Activated T-cell treated with anti-CD3 and anti-CD28 coated beads, Interleukin-2, amount 50 U/mL, for 1 hour (primary cell): Measurements from ENCODE around the gene TRPM5.

ENCODE experiments used
- DNase-seq: peaks from one replicate; pipeline ENCODE4 v3.0.0-alpha.2; 2020

Gene TRPM5

GRCh38 chr11:2402890-2403645, 41.2 kb downstream of the TRPM5 start:
- no peak for DNase-seq

DNA sequence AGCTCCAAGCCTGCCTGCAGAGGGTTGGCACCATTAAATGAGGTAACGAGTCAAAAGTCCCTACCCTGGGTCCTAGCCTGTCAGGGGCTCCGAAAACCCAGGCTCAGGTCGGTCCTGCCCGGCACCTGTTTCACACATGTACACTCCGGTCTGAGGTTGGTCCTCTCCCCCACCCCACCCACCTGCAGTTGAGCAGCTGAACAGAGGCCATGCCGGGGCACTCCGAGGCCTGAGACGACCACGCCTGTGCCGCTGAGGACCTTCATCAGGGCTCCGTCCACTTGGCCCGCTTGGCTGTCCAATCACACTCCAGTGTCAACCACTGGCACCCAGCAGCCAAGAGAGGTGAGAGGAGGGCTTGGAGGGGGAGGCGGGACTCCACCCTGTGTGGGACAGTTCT, 42.2 kb downstream of the TRPM5 start:
- no peak for DNase-seq

DNA sequence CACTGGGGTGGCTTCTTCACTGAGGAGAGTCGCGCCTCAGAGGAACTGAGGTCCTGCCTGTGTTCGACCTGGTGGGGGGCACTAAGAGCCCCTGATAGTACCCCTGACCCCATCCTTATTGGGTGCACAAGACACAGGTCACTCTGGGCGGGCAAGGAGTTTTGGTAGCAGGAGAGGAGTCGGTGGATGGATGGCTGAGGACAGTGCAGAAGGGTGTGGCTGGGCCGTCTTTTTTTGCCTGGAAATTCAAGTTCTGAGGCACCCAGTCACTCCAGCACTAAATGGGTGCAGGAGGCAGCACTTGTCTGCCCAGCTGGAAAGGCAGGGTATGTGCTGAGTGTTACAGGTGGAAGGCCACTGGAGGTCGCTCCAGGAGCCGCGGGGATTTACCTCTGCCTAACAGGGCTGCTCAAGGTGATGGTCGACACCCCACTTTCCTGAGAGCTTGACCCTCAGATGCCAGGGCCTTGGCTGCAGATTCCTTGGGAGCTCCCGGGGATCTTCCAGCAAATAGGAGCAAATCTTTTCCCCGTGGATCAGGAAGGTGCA, 42.8 kb downstream of the TRPM5 start:
- no peak for DNase-seq

GRCh38 chr11:2400762-2401435, 43.4 kb downstream of the TRPM5 start:
- no peak for DNase-seq

GRCh38 chr11:2400069-2400761, 44.1 kb downstream of the TRPM5 start, which contains the start of gene TSSC4:
TSS of gene TSSC4 (plus strand) at chr11:2400750. CDS start at chr11:2402634, 1,884 bp downstream.
- peak; percentile 100 for DNase-seq

- no peak for DNase-seq
Observed at GRCh38 chr11:2399488-2400068, 44.7 kb downstream of the TRPM5 start.

DNA sequence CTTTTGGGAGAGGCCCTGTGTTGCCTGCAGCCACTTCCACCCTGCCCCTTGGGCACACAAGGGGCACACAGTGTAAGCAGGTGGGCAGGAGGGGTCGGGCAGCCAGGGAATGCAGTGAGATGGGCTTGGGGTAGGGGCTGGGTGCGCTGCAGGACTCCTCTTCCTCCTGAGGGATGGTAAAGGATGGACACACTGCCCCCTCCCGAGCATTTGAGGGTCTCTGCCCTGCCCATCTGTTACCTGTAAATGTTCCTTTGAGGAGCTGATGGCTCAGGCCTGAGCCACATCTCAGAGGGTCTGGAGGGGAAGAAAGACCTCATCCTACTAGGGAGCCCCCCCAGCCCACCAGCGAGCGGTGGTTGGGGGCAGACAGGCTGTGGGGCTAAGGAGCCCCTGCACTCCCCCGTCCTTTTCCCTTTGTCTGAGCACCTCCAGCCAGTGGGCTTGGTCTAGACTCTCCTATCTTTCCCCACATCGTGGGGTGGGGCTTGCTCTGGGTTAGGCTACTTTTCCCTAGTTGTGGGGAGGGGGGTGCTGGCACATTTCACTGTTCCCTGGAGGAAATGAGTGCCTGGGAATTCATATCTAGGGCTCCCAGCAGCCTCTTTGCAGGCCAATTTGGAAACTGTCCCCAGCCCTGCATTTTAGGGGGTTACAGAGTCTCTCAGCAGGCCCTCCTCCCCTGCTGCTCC, 45.5 kb downstream of the TRPM5 start:
- no peak for DNase-seq

DNA sequence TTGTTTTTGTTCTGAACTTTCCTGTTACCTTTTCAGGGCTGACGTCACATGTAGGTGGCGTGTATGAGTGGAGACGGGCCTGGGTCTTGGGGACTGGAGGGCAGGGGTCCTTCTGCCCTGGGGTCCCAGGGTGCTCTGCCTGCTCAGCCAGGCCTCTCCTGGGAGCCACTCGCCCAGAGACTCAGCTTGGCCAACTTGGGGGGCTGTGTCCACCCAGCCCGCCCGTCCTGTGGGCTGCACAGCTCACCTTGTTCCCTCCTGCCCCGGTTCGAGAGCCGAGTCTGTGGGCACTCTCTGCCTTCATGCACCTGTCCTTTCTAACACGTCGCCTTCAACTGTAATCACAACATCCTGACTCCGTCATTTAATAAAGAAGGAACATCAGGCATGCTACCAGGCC, 47.3 kb downstream of the TRPM5 start:
- DNase-seq = no peak

DNA sequence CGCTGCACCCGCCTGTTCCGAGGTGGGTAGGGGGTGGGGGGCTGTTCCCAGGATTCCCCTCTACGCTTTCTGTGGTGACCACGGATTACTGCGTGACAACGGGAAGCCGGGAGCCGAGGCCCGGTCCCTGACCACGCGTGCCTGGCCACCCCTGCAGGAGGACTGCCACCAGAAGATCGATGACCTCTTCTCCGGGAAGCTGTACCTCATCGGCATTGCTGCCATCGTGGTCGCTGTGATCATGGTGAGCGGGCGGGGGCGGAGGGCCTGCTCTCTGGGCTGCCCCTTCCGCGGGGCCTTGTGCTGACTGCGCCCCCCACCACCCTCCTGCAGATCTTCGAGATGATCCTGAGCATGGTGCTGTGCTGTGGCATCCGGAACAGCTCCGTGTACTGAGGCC, 47.8 kb downstream of the TRPM5 start:
- DNase-seq = no peak

DNA sequence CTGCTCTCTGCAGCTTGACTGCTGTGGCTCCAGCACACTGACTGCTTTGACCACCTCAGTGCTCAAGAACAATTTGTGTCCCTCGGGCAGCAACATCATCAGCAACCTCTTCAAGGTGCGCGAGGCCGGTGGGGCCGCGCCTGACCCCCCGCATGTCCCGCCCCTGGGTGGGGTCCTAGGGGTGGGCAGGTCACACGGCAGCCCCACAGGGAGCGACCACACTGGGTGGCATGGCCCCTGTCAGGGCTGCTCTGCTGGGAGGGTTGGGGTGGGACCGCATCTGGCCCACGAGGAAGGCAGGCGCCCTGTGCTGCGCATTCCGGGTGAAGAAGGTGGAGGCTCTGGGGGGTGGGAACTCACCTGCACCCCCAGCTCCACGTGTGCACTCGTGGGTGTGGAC, 48.5 kb downstream of the TRPM5 start:
- DNase-seq = no peak

GRCh38 chr11:2395211-2395730, 49.0 kb downstream of the TRPM5 start:
- DNase-seq = no peak

DNA sequence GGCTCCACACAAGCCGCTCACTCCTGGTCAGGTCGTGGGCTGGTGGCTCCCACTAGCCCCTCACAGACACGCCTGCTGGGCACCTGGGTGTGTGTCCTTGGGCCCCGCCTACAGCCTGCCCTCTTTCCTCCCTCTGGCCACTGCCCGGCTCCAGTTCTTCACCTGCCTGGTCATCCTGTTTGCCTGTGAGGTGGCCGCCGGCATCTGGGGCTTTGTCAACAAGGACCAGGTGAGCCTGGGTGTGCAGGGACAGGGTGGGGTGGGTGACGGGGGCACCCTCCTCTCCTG, 49.6 kb downstream of the TRPM5 start:
- DNase-seq = no peak
